Effector CD8-positive, alpha-beta T cell (primary cell): ENCODE data around the gene MRPS11.
"Not testable (repeated sequence)": the region's sequence is repeated elsewhere in the genome, so short reads cannot be mapped to it uniquely, and the experiment has no call there.

Source experiments
- DNase-seq: peaks from one replicate; lab custom pipeline; 2025; lab: John Stamatoyannopoulos, UW

Gene MRPS11

DNA sequence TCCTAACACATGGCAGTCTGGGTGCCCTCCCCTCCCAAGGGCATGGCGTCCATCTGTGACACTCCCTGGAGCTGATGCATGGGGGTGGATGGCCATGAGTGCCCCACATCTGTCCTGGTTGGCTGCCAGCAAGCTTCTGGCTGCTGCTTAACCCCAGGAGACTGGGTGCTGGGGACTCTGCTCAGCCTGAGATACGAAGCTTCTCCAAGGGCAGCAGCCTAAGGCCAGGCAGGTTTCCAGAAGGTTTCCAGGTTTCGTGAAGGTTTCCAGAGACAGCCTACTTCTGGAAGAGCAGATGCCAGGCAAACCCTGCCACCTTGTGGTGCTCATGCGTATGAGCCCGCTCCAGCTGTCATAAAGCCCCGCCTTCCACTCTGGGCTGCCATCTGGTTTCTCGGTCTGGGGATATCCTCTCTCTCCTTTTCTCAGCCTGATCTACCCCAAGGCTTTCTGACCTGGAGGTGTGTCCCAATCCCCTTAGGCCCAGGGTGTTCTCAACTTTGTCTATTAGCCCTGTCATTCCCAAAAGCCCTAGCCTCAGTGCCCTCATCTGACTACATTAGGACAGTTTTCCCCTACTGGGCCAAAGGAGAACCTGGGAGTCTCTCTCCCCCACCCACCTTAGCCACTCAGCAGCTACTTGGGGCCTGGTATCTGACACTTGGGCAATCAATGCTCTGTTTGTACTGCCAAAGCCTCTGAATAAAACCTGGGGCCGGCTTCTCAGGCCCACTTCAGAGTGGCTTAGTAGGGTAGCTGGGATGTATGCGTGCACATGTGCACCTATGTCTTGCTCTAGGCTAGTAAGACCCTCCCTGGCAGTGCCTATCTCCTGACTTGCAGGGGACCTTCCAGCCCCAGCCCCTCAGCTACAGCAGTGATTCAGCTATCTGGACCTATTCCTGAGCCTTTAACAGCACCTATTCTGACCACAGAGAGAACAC is 12.4 kb upstream of the MRPS11 start:
- no peak for DNase-seq

DNA sequence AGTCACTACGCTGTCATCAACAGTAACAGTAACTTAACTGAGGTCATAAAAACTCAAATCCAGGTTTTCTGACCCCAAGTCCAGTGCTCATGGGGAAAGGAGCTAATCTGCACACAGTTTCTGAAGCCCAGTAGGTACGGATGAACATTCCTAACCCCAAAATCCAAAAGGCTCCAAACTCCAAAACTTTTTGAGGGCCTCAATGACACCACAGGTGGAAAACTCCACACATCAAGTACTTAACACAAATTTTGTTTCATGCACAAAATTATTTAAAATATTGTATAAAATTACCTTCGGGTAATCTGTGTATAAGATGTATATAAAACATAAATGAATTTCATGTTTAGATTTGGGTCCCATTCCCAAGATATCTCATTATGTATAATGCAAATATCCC is 10.8 kb upstream of the MRPS11 start:
- DNase-seq: no peak

GRCh38 chr15:88463870-88464532 is 3.5 kb upstream of the MRPS11 start:
- no peak for DNase-seq

DNA sequence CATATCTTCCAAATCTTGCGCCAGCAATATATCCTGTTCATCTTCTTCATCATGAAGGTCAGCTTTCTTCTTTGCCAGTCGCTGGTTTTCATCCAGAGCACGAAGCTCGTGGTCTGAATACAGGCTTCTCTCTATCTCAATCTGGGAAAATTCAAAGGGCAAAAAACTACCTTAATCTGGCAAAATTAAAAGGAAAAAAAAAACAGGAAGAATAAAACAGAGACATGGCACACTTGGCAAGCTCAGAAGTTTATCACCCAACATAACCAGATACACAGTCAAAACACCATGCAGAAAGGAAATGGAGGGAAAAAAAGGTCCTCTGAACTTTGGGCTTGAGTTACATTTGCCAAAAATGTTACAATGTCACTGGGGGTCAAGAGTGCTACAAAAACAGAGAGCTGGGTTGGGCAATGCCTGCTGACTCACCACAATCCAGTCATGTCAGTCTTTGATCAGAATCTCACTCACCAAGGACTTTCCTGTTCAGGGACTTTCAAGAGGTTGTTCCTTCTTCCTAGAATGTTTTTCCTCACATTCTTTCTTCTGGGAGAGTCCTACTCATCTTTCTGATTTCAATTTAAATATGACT is 1.8 kb upstream of the MRPS11 start:
- DNase-seq: no peak

DNA sequence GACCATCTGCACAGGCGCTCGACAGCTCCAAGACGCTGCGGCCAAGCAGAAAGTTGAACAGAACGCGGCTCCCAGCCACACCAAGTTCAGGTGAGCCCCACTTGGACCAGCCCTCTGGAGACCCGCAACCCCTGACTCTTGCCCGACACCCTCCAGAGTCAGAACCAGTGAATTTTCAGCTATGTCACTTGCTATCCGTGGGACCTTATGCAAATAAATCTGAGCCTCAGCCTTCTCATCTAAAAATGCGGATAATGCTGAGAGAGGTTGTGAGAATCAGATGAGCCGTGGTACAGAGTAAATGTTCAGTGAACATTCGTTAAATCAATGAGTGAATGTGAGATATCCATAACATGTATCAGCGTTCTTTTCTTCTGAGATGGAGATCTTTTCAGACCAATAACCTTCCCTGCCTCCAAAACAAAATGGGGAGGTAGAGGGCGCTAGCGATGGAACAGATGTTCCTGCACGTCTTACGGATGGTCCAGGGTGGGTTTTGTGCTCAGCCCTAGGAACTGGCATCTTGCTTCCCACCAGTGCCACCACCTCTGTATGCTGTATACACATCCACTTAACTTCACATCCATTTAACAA is 524 bp downstream of the MRPS11 start:
- DNase-seq: no peak

DNA sequence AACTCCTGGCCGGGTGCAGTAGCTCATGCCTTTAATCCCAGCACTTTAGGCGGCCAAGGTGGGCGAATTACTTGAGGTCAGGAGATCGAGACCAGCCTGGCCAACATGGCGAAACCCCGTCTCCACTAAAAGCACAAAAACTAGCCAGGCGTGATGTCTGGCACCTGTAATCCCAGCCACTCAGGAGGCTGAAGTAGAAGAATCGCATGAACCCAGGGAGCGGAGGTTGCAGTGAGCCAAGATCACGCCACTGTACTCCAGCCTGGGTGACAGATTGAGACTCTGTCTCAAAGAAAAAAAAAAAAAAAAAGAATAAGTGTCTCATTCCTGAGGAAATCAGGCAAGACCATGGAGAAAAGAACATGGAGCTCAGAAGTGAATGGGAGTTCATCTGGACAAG is 1.2 kb downstream of the MRPS11 start:
- not testable (repeated sequence) for DNase-seq

DNA sequence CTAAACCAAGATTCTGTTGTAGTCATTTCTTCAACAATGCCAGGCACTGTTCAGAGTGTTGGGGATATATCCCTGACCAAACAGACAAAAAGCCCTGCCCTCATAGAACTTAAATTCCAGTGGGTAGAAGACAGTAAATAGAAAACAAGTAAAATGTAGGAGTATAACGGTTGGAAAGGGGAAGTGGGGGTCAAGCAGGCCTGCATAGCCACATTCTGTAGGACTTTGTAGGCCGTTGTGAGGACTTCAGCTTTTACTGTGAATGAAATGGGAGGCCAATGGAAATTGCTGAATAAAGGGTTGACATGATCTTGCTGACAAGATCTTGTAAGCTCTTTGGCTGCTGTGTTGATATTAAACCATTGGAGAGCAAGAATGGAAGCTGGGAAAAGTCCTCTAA is 1.8 kb downstream of the MRPS11 start:
- DNase-seq: no peak

DNA sequence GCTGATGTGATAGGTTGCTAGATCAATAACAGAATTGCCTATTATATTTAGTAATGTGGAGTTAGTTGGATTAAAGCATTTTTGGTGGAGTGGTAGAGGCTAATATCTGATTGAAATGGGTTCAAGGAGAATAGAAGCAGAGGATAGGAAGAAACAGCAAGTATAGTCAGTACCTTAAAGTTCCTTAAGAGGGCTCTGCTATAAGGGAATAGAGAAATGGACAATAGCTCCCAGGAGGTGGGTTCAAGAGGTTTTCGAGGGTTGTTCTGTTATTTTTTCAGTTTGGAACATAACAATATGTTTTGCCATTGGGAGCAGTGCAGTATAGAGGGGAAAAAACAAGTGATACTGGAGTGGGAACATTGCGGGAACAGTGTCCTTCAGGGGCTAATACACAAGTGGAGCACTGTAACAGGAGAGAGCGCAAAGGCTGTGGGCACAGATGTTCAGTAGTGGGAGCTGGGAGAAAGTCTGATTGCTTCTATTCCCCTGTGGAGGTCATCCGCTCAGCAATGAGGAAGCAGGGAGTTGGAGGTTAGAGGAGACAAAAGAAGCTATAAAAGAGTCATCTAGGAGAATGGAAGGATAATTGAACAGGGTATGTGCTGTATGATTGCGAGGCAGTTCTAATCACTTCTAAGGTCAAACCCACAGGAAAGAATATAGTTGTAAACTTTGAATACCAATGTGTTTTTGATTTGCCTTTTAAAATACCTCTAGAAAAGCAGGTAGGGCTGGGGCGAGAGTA is 3.3 kb downstream of the MRPS11 start:
- no peak for DNase-seq

DNA sequence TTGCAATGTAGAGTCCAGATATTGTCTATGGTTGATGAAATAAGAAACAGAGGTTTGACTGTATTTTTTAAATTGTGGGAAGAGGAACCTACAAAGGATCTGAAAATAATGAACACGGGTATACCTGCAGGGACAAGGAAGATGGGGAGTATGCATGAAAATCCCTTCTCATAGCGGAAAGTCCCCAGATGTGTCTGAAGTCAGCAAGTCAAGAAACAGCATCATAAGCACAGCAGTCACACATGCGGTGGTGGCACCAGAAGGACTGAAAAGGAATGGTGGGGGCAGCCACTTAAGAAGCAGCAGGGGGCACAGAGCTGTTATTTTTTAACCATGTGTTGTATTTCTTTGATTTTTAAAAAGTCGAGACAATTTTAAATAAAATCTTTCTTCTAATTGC is 4.7 kb downstream of the MRPS11 start:
- no peak for DNase-seq

- not testable (repeated sequence) for DNase-seq
Observed at GRCh38 chr15:88473661-88474293, 6.3 kb downstream of the MRPS11 start.

- no peak for DNase-seq
Observed at GRCh38 chr15:88476635-88477060, 9.1 kb downstream of the MRPS11 start.

- DNase-seq: no peak
Observed at GRCh38 chr15:88477126-88477525, 9.6 kb downstream of the MRPS11 start.

- no peak for DNase-seq
Observed at GRCh38 chr15:88477904-88478303, 10.4 kb downstream of the MRPS11 start.

- DNase-seq: no peak
Observed at GRCh38 chr15:88479169-88479568, 11.7 kb downstream of the MRPS11 start.

DNA sequence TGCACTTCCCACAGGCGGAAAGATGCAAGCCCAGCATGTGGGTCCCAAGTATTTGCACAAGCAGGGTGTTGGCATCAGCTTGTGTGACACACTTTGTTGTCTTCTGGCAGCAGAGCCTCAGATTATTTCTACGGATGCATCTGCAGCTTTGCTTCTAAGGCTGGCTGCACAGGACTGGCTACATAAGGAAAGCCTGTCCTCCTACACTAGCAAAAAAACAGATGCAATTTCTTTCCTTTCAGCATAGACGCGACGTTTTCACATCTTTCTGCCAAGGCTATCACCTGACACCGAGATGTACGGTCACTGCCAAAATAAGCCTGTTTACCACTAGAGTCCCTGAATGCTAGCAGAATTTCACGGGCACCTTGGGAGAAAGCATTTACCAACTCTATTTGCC is 13.5 kb downstream of the MRPS11 start:
- DNase-seq: no peak

DNA sequence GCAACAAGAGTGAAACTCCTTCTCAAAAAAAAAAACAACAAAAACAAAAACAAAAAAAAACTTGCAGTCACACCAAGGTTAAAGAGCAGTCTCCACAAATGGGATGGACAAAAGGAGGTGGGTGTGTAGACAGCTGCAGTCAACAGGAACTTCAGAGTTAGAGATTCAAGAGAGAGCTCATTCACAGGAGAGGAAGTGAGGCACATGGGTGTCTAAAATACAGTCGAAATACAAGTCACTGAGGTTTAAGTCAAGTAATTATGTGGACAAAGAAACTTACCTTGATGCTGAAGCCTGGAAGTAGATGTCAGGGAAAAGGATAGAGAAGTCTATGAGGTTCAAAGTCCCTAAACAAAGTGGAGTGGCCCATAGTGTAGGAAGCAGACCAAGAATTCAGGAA is 14.8 kb downstream of the MRPS11 start:
- DNase-seq: no peak

DNA sequence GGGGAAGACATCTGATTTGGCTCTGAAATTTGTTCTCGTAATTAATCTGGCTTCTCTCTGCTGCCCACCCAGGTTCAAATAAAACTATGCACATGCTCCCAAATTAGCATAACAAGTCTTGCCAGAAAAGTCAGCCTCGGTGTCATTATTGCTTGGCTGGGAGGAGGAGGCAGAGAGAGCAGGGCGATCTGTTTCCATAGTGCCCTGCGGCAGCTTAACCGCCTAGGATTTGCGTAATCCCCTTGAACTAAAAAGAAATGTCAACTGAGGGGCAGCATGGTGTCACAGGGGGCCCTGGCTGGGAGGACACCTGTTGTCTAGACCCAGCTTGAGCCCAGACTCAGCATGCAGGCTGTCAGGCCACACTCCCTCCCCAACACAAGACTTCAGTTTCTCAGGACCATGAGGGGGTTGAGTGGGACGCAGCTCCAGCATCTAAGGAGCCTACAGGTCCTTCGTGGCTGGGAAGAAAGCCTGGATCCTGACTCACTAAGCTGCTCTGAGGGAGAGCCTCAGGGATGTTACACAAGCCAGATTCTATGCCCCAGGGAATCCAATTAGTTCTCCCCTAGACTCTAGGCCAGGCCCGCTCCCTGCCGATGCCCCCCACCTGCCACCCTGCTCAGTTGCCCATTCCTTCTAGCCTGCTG is 17.3 kb downstream of the MRPS11 start:
- DNase-seq: no peak

DNA sequence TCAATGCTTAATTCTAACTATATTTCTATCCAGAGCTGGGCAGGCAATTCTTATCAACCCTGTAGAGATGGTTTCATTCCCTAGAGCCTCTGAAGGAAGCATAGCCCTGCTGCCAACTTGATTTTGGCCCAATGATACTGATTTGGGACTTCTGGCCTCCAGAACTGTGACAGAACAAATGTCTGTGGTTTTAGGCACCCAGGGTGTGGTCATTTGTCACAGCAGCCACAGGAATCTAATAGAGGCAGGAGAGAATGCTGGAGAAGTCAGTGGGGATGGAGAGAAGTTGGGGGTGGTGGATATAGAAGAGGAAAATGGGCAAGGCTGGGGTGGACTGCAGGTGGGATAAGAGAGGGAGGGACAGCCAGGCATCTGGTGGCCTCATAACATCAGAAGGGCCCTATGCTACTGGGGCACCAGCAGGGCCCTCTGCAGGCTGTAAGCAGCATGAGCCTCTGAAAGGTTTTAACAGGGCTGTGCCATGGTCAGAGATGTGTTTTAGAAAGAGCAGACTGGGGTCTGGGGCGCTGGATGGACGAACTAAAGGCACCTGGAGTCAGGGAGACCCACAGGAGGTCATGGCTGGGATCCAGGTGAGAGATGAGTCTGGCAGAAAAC is 19.8 kb downstream of the MRPS11 start:
- DNase-seq: no peak

DNA sequence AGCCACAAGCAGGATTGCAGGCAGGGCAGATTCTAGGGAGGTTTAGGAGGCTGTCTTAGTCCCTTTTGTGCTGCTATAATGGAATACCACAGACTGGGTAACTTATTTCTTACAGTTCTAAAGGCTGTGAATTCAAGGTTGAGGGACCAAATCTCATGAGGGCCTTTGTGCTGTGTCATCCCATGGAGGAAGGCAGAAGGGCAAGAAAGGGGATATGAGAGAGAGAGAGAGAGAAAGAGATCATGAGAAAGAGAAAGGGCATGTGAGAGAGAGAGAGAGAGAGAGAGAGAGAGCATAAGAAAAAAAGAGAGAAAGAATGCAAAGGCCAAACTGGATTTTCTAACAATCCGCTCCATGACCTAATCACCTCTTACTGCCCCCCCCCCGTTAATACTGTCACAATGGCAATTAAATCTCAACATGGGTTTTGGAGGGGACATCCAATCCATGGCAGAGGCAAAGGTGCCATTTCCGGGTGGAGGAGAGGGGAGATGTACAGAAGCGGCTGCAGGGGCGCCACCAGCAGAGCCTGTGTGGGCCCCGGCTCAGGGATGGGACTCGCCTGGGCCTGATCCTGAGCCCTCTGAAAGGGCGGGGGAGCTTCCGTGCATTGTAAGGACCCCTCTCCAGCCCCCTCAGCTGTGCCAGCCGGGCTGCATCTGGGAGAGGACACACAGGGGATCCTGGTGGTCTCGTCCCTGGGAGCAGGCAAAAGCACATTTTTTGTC is 20.5 kb downstream of the MRPS11 start:
- no peak for DNase-seq

GRCh38 chr15:88489321-88489720 is 21.8 kb downstream of the MRPS11 start:
- DNase-seq: no peak
